HL-60 (cell line): ENCODE data around the gene GPR68.

ENCODE experiments used
- DNase-seq, 2 experiments: peaks; one replicate each; pipeline ENCODE4 v3.0.0-alpha.2; 2010 to 2020; ENCODE audit warnings: low read depth in 1 of 2, low spot score in 1 of 2
- H3K27ac ChIP-seq: fragments of 250-450 bp; sonication (Bioruptor Pico); replicated peaks from 2 replicates; pipeline ENCODE4 v1.5.1; 2020; ENCODE audit warnings: mild to moderate bottlenecking, moderate library complexity
- H3K27me3 ChIP-seq: fragments of 250-450 bp; sonication (Bioruptor Pico); 2 replicates; pipeline ENCODE4 v1.5.1; 2021; ENCODE audit warnings: mild to moderate bottlenecking, moderate library complexity; ENCODE audit not compliant: insufficient read depth, poor library complexity, severe bottlenecking
- H3K4me3 ChIP-seq: replicated peaks from 2 replicates; pipeline ENCODE4 v1.5.1; 2011; ENCODE audit warnings: mild to moderate bottlenecking, control low read depth, low read length; ENCODE audit not compliant: insufficient read depth
- CTCF ChIP-seq: IDR thresholded peaks from one replicate; pipeline ENCODE4 v1.5.1; 2011; ENCODE audit warnings: low read length, control low read depth, inconsistent platforms; ENCODE audit not compliant: insufficient read depth
- GABPA ChIP-seq: IDR thresholded peaks from 2 replicates; pipeline ENCODE4 v1.6.1; 2012; ENCODE audit warnings: low read depth
- POLR2AphosphoS5 ChIP-seq: IDR thresholded peaks from 2 replicates; pipeline ENCODE4 v1.6.1; 2012; ENCODE audit warnings: low read depth
- REST ChIP-seq: IDR thresholded peaks from 2 replicates; pipeline ENCODE4 v1.6.1; 2012; ENCODE audit warnings: low read depth; ENCODE audit not compliant: insufficient replicate concordance
- SPI1 ChIP-seq: IDR thresholded peaks from 2 replicates; pipeline ENCODE4 v1.6.1; 2012; ENCODE audit warnings: low read depth, mild to moderate bottlenecking, borderline replicate concordance

Gene GPR68

GRCh38 chr14:91195881-91196280 is 48.6 kb downstream of the GPR68 start:
- no peak overlapping the region for H3K4me3 ChIP-seq
- no peak for DNase-seq
- no peak overlapping the region for H3K27ac ChIP-seq
- TF ChIP-seq REST: no peak
- TF ChIP-seq SPI1: no peak
- TF ChIP-seq CTCF: no peak
- TF ChIP-seq GABPA: no peak
- TF ChIP-seq POLR2AphosphoS5: no peak
- H3K27me3 ChIP-seq: no peaks in the 10 kb centered on the region

- Histone ChIP-seq H3K27me3 (no peaks in the 10 kb centered on the region), H3K27ac (no peak overlapping the region), H3K4me3 (no peak overlapping the region)
- no peak for DNase-seq
- TF ChIP-seq SPI1 (no peak), POLR2AphosphoS5 (no peak), REST (no peak)
These were observed 51.4 kb downstream of the GPR68 start for GRCh38 chr14:91193069-91193468.

- Histone ChIP-seq H3K4me3 (no peak overlapping the region), H3K27ac (no peak overlapping the region), H3K27me3 (no peaks in the 10 kb centered on the region)
- TF ChIP-seq CTCF (no peak), SPI1 (no peak), REST (no peak), GABPA (no peak), POLR2AphosphoS5 (no peak)
- DNase-seq: no peak
These were observed 53.7 kb downstream of the GPR68 start for GRCh38 chr14:91190853-91191252.

GRCh38 chr14:91187271-91187670 is 57.2 kb downstream of the GPR68 start:
- Histone ChIP-seq H3K27ac (no peak overlapping the region), H3K27me3 (no peaks in the 10 kb centered on the region), H3K4me3 (no peak overlapping the region)
- no peak for TF ChIP-seq CTCF
- TF ChIP-seq GABPA: no peak
- TF ChIP-seq POLR2AphosphoS5: no peak
- no peak for TF ChIP-seq SPI1
- TF ChIP-seq REST: no peak
- no peak for DNase-seq
